HG02623 (cell line): ENCODE results near the gene PARD3B.

Experiments
- ATAC-seq: cut with Tn5 transposase; IDR thresholded peaks from one replicate; pipeline ENCODE4 v1.9.1; 2021; ENCODE audit warnings: moderate library complexity; ENCODE audit not compliant: unreplicated experiment

The PARD3B gene

DNA sequence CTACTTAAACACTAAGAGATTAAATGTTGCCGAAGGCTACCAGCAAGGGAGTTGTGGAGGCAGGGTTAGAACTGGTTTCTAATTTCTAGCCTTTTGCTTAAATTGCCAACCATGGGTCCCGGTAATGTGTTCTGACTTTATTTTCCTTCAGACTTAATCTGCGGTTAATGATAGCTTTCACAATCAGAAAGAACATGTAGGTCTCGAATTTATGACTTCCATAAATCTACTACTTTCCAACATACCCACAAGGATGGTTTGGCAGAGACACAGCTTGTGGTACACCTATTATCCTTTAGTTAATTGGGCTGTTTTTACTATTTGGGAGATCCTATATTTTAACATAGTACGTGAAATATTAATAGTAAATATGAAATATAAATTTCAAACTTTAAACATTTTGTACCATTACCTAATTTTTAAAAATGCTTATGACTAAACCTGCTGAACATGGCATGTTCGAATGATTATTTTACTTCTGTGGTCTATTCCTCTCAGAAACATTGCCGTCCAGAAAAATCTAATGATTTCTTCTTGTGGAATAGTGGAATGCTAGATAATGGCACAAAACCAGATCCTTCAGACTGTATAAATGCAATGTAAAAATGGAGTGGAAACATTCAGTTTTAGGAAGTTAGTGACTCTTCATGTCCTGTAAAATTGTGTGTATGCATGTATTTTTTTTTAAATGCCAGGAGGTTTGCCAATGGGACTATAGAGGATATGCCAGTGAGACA, 41.3 kb downstream of the PARD3B start:
- no peak for ATAC-seq

GRCh38 chr2:204590063-204590462, 44.8 kb downstream of the PARD3B start:
- no peak for ATAC-seq

GRCh38 chr2:204591225-204591624, 46.0 kb downstream of the PARD3B start:
- no peak for ATAC-seq

DNA sequence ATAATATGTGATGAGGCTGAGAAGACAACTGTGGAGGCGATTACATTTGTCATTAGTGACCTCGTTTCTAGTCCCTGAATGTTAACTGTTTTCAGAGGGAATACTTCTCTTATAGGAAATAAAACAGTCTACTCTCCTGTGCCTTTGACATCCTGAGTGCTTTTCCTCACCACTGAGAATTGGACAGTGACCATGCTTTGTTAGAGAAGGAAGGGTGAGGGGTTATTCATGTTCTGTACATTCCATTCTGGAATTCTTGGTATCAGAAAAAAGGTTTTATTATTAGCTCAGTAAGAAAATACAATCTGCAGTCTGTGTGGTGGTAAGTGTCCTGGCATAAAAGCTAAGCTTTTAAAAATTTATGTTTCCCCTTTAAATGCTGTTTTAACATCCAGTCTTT, 58.8 kb downstream of the PARD3B start:
- no peak for ATAC-seq

- ATAC-seq: no peak
These were observed 63.1 kb downstream of the PARD3B start for GRCh38 chr2:204608237-204608939.

DNA sequence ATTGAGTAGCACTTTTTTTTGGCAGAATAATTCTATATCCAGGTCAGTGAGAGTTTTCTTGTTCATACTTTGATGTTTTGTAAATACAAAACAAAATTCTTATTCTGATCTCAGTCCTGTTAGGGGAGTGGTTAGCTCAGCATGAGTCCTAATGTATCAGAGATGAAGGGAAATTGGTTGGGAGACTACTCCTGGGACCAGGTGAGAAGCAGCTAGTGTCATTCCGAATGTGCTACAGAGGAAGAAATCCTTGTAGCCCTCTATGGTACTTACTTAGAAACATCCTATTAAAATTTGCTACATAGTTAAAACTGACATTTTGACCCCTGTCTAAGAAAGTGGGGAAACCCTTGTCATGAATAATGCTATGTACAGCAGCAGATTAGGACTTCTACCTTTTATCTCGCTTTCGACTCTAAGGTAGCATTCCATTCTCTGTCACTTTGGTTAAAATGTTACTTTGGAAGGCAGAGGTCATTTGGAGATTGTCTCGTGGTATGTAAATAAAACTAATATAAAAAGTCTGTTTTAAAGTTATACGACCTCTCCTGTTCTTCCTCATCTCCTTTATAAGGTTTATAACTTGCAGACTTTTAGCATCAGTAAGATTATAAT, 65.8 kb downstream of the PARD3B start:
- ATAC-seq: no peak

DNA sequence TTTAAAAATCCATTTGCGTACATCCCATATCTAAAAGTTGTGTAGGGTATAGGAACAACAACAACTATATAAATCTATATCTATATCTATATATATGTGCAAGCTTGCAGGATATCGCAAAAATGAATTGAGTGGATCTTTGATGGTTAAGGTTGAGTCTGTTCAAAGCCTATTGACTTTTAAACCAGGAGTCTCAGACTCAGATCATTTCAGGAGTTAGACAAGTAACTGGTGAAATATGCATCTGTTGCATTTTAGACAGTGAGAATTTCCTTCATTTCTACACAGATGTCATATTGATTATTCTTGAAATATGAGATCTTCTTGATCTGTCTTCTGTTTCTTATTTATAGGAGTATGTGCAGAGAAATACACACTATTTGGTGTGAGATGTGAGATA, 66.5 kb downstream of the PARD3B start:
- ATAC-seq: no peak

DNA sequence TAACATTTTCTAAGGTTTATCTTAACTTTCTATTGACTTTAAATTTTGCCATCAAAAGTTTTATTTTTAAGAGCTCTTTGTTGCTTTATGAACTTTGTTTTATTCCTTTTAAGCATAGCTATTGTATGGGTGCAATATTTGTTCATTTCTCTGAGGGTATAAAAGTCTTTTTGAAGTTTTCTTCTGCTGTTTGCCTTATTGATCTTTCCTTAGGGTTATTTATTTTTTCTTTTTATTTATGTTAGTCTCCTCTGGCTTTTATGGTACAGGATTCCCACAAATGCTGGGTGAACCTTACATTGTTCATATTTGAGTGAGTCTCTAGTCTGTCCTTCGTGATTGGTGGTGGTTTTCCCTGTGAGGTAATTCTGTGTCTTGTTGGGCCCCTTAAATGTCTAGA, 68.4 kb downstream of the PARD3B start:
- no peak for ATAC-seq

- ATAC-seq: no peak
These were observed 70.2 kb downstream of the PARD3B start for GRCh38 chr2:204615456-204615855.

DNA sequence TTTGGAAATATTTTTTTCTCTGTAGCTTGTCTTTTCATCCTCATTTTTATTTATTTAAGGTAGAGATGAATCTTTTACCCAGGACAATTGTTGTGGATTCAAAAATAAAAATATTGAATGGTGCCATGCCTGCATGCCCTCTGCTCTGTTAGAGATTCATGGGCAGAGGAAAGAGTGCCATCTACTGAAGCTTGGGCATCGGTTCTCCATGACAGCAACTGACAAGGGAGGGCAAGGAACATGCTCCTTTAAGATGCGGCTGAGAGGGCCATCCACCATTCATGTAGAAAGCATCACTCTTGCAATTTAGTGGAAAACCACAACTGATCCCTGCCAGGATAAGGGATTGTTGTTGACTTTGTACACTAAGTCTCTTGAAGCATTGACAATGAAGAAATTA, 79.9 kb downstream of the PARD3B start:
- ATAC-seq: no peak

DNA sequence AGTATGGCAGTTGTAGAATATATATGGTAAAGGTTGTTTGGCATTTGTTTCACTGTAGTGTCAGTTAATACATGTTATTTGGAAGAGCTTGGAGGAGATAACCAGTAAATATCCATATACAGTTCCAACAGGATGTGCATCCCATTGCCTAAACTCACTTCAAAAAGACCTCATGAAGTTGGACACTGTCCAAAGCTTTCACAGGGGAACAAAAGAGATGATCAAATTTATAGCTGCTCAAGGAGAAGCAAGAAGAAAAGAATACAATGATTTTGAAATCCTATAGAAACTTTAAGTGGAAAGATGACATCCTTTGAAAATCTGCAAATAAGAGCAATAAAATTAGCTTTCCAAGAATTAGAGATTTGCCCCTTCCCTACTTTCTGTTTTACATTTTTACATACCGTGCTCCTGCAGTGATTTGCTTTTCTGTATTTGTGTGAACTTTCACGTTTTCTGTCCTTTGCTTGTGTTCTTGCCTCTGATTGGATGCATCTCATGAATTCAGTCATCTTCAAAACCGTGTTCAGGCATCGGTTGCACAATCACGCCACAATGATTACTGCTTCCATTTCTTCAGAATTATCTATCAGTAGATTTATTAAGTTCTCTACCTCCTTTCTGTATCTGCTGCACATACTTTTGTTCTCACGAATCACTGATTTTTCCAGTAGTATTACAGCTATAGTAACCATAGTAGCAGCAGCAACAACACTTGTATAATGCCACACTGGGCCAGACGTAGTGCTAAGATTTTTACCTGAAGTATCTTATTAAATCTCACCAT, 83.8 kb downstream of the PARD3B start:
- no peak for ATAC-seq

DNA sequence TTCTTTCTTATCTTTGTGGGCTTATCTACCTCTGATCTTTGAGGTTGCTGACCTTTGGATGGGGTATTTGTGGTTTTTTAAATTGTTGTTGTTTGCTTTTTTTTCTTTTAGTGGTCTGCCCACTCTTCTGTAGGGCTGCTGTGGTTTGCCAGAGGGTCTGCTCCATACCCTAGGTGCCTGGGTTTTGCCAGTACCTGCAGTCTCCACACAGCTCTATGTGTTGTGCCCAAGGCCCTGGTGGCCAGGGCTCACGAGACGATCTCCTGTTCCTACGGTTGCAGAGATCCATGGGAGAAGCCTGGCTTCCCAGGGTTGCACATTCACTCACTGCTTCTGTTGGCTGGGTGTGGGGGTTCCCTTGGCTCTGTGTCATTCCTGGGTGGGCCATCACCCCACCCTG, 87.1 kb downstream of the PARD3B start:
- no peak for ATAC-seq

- ATAC-seq: no peak
These were observed 89.3 kb downstream of the PARD3B start for GRCh38 chr2:204634564-204634963.

DNA sequence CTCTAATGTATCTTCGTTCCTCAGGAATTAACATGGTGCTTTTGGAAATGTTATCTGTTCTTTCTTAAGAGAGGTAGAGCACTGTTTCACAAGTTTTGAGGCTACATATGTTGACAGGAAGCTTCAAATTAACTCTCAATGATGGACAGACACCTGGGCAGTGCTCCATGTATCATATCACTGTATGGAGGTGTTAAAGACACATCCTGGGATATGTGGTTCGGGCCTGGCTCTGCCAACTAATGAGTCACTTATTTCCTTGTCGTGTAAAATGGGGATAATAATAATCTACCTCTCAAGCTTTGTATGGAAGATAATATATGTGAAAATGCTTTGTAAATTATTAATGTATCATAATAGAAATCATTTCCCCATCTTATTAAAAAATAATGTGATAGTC, 90.2 kb downstream of the PARD3B start:
- ATAC-seq: no peak

- ATAC-seq: no peak
These were observed 93.4 kb downstream of the PARD3B start for GRCh38 chr2:204638471-204639194.

DNA sequence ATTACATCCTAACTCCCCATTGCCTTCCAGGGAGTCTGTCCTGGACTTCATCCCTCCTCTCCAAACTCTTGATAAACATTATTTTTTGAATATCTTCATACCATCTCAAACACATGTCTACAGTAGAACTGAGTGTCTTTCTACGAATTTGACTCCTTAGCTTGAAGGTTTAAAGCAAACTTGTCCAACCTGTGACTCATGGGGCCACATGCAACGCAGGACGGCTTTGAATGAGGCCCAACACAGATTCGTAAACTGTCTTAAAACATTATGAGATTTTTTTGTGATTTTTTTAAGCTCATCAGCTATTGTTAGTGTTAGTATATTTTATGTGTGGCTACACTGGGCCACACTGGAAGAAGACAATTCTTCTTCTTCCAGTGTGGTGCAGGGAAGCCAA, 98.1 kb downstream of the PARD3B start:
- ATAC-seq: no peak

- ATAC-seq: no peak
These were observed 99.9 kb downstream of the PARD3B start for GRCh38 chr2:204645018-204645773.

DNA sequence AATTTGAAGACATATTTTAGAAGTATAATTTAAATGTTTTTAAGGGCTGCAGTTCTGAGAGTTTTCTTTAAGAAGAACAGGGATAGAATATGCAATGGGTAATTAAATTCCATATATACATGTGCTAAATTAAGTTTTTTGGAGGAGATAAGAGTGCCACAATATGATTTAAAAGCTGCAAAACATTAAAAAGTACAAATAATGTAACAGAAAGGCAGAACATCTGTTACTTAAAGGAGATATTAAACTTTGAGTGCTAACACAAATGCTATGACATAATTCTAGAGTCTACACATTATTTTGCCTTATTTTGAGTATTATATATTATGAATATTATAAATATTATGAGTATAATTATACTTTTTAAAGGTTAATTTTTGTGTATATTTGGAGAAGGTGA, 102.4 kb downstream of the PARD3B start:
- no peak for ATAC-seq

DNA sequence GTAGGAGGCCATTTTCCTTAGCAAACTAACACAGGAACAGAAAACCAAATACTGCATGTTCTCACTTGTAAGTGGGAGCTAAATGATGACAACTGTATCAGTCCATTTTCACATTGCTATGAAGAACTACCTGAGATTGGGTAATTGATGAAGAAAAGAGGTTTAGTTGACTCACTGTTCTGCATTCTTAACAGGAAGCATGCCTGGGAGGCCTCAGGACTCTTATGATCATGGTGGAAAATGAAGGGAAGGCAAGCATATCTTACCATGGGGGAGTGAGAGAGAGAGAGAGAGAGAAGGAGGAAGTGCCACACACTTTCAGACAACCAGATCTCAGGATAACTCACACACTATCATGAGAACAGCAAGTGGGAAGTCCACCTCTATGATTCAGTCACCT, 105.3 kb downstream of the PARD3B start:
- ATAC-seq: no peak

DNA sequence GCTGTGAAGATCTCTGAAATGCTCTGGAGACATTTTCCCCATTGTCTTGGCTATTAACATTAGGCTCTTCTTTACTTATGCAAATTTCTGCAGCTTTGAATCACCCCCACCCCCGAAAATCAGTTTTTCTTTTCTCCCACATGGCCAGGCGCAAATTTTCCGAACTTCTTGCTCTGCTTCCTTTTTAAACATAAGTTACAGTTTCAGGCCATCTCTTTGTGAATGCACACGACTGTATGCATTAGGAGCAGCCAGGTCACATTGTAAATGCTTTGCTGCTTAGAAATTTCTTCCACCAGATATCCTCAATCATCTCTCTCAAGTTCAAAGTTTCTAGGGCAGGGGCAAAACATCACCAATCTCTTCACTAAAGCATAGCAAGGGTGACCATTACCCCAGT, 106.8 kb downstream of the PARD3B start:
- ATAC-seq: no peak
